Subcutaneous adipose tissue (tissue), 4 donors: ENCODE data around the gene FANCF. TPM values are rescaled to one million over a fixed set of nuclear protein-coding genes. Genes with fewer than 3 reads are reported as not detected.

Experiments
- CTCF ChIP-seq: fragments of 450-650 bp; IDR thresholded peaks from one replicate; pipeline ENCODE4 v1.5.1; 2016; ENCODE audit warnings: low read depth, mild to moderate bottlenecking, control low read depth, antibody characterized with exemption, moderate library complexity
- total RNA-seq, 4 donors: library from RNA; depleted of rRNA; stranded (reverse); fragments of >200 nt; gene quantifications; one replicate each; pipeline ENCODE4 v1.1.0, GENCODE V29; 2016

The FANCF gene
- total RNA-seq, 4 donors from 2014 or later: 2.3 to 4.8 (median 2.8) TPM

- TF ChIP-seq CTCF: no peak
These were observed 41.2 kb upstream of the FANCF start for GRCh38 chr11:22666688-22667439.

GRCh38 chr11:22666325-22666687, 40.7 kb upstream of the FANCF start, which contains the start of gene GAS2:
Gene GAS2 (plus strand): TSS chr11:22666611. CDS start chr11:22674870, 8,259 bp downstream.
- TF ChIP-seq CTCF: no peak

- TF ChIP-seq CTCF: no peak
These were observed 34.2 kb upstream of the FANCF start for GRCh38 chr11:22659783-22660182.

GRCh38 chr11:22657101-22657694, 31.6 kb upstream of the FANCF start:
- TF ChIP-seq CTCF: no peak

- no peak for TF ChIP-seq CTCF
These were observed 30.5 kb upstream of the FANCF start for GRCh38 chr11:22656130-22656529.

- TF ChIP-seq CTCF: no peak
These were observed 15.9 kb upstream of the FANCF start for GRCh38 chr11:22641559-22641958.

GRCh38 chr11:22640862-22641261, 15.2 kb upstream of the FANCF start:
- no peak for TF ChIP-seq CTCF
